Right ventricle myocardium superior (tissue), 1 donor: ENCODE data around the gene LIMK2. TPM values are rescaled to one million over a fixed set of nuclear protein-coding genes. Genes with fewer than 3 reads are reported as not detected.

ENCODE experiments used
- ATAC-seq: fragments of 200-7000 bp; cut with Tn5 transposase; one replicate; pipeline ENCODE4 v1.9.1; 2020; ENCODE audit warnings: mild to moderate bottlenecking; ENCODE audit not compliant: poor library complexity
- DNase-seq: peaks from one replicate; pipeline ENCODE4 v3.0.0-alpha.2; 2020
- intact Hi-C: fragments of 100-400 bp; cut with DNase I; formaldehyde crosslinking; loops from one replicate; pipeline ENCODE4 v1.11.2; 2022
- total RNA-seq: library from RNA; stranded (reverse); fragmentation: NEBNext Ultra II Directional; extraction: Animal tissue kit (Norgen Biotek cat#: 25700); gene quantifications from one replicate; pipeline ENCODE4 v1.2.1, GENCODE V29; 2021
- donor health status: DM: no; HTN: yes; CAD: no; lungs with severe emphysema.

The LIMK2 gene
- total RNA-seq, 1 donor from 2014 or later, result 8.5 TPM

GRCh38 chr22:31279821-31280505, 67.9 kb downstream of the LIMK2 start:
- no peak for DNase-seq
- intact Hi-C loops, result no loop called here
- no peak for ATAC-seq

- intact Hi-C loops, result no loop called here
- DNase-seq, result no peak
- peak; percentile 52 for ATAC-seq
Observed at GRCh38 chr22:31281733-31282132, 69.6 kb downstream of the LIMK2 start.

- DNase-seq (no peak), ATAC-seq (no peak)
- intact Hi-C loops, result no loop called here
Observed at GRCh38 chr22:31282748-31283468, 70.8 kb downstream of the LIMK2 start.

- no peak for DNase-seq
- no peak for ATAC-seq
- intact Hi-C loops, result no loop called here
Observed at GRCh38 chr22:31284281-31285155, 72.4 kb downstream of the LIMK2 start.

DNA sequence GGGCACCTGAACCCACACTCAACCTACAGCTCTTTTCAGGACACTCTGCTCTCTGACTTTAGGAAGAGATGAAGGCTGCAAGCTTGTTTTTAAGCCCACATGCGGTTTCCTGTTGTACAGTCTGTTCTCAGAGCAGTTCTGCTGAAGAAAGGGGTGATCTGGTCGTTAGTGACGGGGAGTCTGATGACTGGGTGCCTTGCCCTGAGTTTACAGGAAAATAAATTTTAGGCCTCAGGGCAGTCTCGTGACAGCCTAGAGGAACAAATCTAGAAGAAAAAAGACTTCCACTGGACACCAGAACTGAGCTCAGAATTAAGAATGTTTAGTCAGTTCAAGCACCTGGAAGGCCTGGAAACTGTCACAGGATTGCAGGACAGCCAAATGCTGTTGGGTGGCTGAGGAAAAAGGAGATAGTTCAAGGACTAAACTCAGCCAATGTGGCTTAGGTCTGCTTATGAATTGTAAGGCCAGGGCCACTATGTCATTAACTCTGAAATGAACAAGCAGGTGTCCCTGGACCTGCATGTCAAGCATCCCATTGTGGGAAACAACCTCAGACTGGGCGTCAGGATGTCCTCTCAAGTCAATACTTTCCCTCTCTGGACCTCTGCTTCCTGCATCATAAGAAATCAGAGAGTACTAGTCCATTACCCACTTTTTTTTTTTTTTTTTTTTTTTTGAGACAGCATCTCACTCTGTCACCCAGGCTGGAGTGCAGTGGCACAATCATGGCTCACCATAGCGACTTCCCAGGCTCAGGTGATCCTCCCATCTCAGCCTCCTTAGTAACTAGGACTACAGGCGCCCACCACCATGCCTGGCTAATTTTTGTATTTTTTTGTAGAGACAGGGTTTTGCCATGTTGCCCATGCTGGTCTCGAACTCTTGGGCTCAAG, 74.5 kb downstream of the LIMK2 start:
- DNase-seq (no peak), ATAC-seq (no peak)
- intact Hi-C loops, result no loop called here

DNA sequence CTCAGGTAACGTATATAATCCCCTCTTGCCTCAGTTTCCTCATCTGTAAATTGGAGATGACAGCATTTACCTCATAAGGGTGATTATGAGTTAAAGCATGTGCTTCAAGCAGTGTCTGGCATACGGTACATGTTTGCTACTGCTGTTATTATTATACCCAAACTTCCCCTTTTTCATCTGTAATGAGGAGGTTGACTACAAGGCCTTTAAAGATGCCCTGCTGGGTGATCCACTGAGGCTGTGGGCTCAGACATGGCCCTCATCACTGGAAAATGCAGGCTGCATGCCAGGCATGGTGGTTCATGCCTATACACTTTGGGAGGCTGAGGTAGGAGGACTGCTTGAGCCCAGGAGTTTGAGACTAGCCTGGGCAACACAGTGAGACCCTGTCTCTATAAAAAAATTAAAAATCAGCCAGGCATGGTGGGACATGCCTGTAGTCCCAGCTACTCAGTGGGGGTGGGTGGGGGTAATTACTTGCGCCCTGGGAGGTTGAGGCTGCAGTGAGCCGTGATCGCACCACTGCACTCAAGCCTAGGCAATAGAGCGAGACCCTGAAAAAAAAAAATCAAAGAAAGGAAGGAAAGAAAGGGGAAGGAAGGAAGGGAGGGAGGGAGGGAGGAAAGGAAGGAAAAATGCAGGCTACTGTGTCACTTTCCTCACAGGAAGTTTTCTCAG, 75.9 kb downstream of the LIMK2 start:
- no peak for ATAC-seq
- no peak for DNase-seq
- intact Hi-C loops, result no loop called here

DNA sequence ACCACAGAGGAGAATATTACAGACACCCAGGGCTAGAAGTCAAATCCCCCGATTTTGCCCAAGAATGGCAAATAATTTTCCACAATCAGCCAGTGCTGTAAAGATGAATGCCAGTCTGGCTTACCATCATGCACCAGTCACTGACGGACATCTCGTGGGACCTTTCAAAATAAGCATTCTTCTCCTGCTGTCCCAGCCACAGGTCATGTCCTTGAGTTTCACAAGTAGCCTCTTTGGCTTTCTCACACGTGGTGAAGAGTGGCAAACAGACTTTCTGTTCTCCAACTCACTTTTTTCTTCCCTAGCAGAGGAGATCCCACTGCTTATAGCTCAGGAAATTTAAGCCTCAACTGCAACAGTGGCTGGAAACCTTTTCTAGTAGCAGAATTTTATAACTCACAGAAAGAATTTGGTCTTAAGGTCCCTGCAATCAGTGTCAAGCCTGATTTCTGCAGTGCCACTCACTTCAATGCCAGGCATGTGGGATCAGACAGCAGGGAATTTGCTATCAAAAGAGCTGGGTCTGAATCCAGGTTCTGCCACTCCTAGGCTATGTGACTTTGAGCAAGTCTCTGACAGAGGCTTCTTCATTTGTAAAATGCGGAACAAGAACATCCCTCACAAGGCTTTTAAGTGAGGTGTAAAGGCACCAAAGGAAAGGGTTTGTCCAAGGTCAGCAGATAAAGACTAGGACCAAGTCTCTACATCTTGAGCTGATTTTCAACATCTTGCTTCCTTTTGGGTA, 76.6 kb downstream of the LIMK2 start:
- intact Hi-C loops, result no loop called here
- ATAC-seq, result no peak
- DNase-seq, result no peak

DNA sequence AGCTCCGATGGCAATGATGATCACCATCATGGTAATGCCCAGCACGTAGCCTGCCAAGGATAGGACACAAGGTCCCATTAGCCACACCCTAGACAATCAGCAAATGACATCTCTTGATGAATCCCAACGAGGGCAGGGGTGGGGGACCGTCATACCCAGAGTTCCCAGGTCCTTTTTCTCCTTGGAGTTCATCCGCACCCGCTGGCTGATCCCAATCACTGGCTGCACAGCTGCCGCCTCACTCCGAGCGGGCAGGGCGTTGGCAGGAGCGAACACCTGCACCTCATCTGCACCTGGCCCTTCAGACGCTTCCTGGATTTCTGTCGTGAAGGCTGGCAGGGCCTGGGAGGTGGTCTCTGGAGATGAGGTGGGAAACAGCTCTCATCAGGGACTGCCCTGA, 77.2 kb downstream of the LIMK2 start:
- no peak for ATAC-seq
- intact Hi-C loops, result no loop called here
- DNase-seq, result no peak

- DNase-seq, result peak; percentile 98
- ATAC-seq, result peak; percentile 91
- intact Hi-C loops, result no loop called here
Observed at GRCh38 chr22:31290494-31291471, 78.7 kb downstream of the LIMK2 start.

DNA sequence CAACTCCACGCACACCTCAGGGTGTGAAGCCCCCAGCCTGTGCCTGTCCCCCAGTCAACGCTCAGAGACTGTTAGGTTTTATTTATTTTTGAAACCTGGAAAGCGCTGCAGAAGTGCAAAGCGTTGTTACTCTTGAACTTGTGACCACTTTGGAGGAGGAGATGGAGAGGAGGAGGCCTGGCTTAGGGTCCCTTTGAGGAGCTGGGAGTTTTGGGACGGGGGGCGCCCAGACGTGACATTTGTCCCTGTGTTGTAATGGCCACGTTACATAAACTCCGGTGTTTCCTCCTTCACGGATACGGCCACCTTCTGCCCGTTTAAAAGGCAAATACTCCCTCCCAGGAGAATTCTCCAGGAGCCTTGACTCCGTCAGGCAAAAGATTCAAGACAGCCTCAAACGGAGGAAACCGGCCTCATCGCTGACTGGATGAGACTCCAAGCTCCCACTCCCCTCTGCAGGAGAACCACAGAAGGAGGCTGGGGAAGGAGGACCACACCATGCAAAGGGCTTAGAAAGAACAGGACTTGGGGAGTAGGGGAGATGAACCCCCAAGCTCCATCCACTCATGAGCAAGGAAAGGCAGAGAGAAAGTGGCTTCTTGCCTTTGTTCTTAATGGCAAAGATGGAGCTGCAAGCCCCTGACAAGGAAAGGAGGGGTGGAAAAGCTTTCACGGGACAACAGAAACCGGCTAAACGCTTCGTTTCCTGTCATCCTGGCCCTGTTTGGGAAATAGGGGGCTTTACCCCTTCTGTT, 79.6 kb downstream of the LIMK2 start:
- peak; percentile 0 for ATAC-seq
- intact Hi-C loops, result no loop called here
- no peak for DNase-seq

GRCh38 chr22:31292236-31292989, 80.3 kb downstream of the LIMK2 start, which contains the start of gene PIK3IP1:
Gene PIK3IP1, minus strand, starts transcription at chr22:31292488. Its CDS starts 144 bp downstream, at chr22:31292344.
- intact Hi-C loops, result no loop called here

DNA sequence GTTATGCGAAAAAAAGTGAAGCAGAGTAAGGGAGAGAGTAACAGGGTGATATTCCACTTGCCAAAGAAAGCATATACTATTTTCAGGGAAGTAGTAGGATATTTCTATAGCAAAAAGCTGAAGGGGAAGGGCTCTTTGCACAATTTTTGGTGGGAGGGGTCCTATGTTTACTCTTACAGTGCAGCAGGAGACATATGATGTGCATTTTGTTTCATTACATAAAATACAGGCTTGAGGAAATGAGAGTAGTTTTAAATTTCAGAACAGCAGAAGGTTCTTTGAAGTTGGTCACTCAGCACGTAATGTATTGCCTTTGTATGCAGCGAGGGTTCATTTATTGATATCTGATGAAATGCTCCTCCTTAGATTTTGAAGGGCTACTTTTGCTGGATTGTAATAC, 83.3 kb downstream of the LIMK2 start:
- intact Hi-C loops, result no loop called here
- ATAC-seq, result no peak
- DNase-seq, result no peak

More at GRCh38 chr22:31292236-31292989, 80.3 kb downstream of the LIMK2 start, which contains the start of gene PIK3IP1:
- DNase-seq, result peak; percentile 92
- peak; percentile 75 for ATAC-seq

DNA sequence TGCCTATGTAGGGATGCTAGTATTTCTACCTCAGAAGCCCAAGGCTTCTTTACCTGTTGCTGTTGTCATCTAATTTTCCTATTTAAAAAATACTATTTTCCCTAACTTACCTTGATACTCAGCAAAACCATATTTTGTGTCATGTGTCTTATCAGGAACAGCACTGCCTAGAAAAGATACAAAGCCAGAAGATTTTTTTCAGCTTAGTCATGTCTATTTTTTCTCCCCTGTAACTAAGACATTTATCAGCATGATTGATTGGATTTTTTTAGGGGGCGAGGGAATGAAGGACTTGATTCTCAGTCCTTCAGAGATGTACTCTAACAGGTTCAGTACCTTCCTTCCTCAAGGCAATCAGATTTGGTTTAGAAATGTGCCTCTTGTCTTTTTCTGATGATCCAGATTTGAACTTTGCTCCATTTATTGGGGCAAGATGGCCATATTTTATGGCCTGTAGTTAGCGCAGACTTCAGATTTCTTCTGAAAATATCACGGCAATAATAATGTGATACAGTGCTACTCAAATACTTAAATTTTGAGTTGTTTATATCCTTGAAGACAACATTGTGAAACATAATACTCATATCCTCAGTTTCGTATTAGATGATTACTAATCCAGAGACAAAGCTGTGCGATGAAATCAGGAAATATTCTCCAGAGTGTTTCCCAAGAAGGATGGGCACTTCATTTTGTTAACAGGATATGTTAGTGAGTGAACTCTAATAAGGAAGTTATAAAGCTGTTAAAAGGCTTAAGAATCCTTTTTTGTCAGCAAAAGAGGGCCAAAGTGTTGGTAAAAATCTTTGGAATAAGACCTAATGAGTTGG, 83.9 kb downstream of the LIMK2 start:
- no peak for ATAC-seq

DNA sequence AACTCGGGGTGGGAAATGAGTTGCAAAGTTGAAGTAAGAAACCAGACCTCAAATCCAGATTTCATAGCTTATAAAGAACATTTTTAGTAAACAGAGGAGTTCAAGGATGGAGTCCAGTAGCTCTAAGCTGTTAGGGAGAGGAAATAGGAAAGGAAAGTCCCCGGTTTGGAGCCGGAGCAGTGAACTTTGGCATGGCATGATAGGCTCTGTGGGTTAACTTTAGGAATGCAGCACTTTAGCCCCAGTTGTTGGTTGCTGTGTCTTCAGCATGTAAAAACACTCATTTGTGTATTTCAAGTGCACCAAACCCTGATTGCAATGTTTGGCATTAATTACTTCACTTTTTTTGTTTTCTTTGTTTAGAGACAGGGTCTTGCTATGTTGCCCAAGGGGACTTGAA, 88.8 kb downstream of the LIMK2 start:
- DNase-seq, result no peak
- intact Hi-C loops, result no loop called here
- ATAC-seq, result no peak

More for the DNA sequence above, 83.9 kb downstream of the LIMK2 start:
- intact Hi-C loops, result no loop called here
- no peak for DNase-seq
